Liver (tissue), 9 donors: ENCODE measurements around the gene IFNAR2. TPM values are rescaled to one million over a fixed set of nuclear protein-coding genes. Genes with fewer than 3 reads are reported as not detected.

Experiments used
- DNase-seq: peaks from one replicate; pipeline ENCODE4 v3.0.0-alpha.2; 2017; ENCODE audit warnings: low spot score
- H3K27ac ChIP-seq, 2 donors: one replicate each; pipeline ENCODE4 v1.7.0; 2013; ENCODE audit warnings: inconsistent platforms in 2 of 2, low read length in 2 of 2, control low read depth in 1 of 2, low read depth in 1 of 2, mild to moderate bottlenecking in 1 of 2
- H3K27me3 ChIP-seq, 4 donors: one replicate each; pipeline versions ENCODE4 v1.6.1 to v1.7.0; 2013; ENCODE audit warnings: low read length in 3 of 4, inconsistent platforms in 1 of 4, mild to moderate bottlenecking in 1 of 4, moderate library complexity in 1 of 4; ENCODE audit not compliant: control insufficient read depth in 4 of 4, insufficient read depth in 4 of 4
- H3K36me3 ChIP-seq, 4 donors: one replicate each; pipeline versions ENCODE4 v1.6.1 to v1.7.0; 2013; ENCODE audit warnings: low read length in 3 of 4, mild to moderate bottlenecking in 3 of 4, low read depth in 1 of 4, moderate library complexity in 1 of 4; ENCODE audit not compliant: control insufficient read depth in 4 of 4, insufficient read depth in 3 of 4
- H3K4me1 ChIP-seq, 4 donors: one replicate each; pipeline versions ENCODE4 v1.6.1 to v1.7.0; 2013; ENCODE audit warnings: low read length in 3 of 4, mild to moderate bottlenecking in 3 of 4, moderate library complexity in 1 of 4; ENCODE audit not compliant: control insufficient read depth in 4 of 4, insufficient read depth in 4 of 4
- H3K4me3 ChIP-seq, 3 donors: one replicate each; pipeline versions ENCODE4 v1.6.1 to v1.7.0; 2013; ENCODE audit warnings: low read length in 3 of 3, control low read depth in 1 of 3, low read depth in 1 of 3, mild to moderate bottlenecking in 1 of 3
- H3K9ac ChIP-seq, 2 donors: one replicate each; pipeline ENCODE4 v1.7.0; 2013; ENCODE audit warnings: low read length in 2 of 2, mild to moderate bottlenecking in 2 of 2, moderate library complexity in 2 of 2, control low read depth in 1 of 2, low read depth in 1 of 2
- H3K9me3 ChIP-seq, 4 donors: one replicate each; pipeline versions ENCODE4 v1.6.1 to v1.7.0; 2013; ENCODE audit warnings: low read length in 3 of 4; ENCODE audit not compliant: control insufficient read depth in 4 of 4
- ATF3 ChIP-seq: IDR thresholded peaks from 2 replicates; pipeline ENCODE4 v1.6.1; 2016; ENCODE audit warnings: antibody characterized with exemption
- FOXA1 ChIP-seq: IDR thresholded peaks from 2 replicates; pipeline ENCODE4 v1.6.1; 2016; ENCODE audit warnings: antibody characterized with exemption
- FOXA2 ChIP-seq: IDR thresholded peaks from 2 replicates; pipeline ENCODE4 v1.6.1; 2016; ENCODE audit warnings: antibody characterized with exemption
- GABPA ChIP-seq, 2 donors: IDR thresholded peaks in 1 of 2; conservative IDR thresholded peaks in 1 of 2; 2 replicates each; pipeline ENCODE4 v1.6.1; 2016; ENCODE audit warnings: antibody characterized with exemption in 2 of 2, mild to moderate bottlenecking in 1 of 2, moderate library complexity in 1 of 2
- HNF4A ChIP-seq, 2 donors: conservative IDR thresholded peaks; 2 replicates each; pipeline ENCODE4 v1.6.1; 2016; ENCODE audit warnings: antibody characterized with exemption in 2 of 2, mild to moderate bottlenecking in 2 of 2
- HNF4G ChIP-seq: IDR thresholded peaks from 2 replicates; pipeline ENCODE4 v1.6.1; 2016; ENCODE audit warnings: antibody characterized with exemption
- JUND ChIP-seq, 2 donors: IDR thresholded peaks; 2 replicates each; pipeline ENCODE4 v1.6.1; 2016; ENCODE audit warnings: antibody characterized with exemption in 2 of 2
- MAX ChIP-seq: IDR thresholded peaks from 2 replicates; pipeline ENCODE4 v1.6.1; 2016; ENCODE audit warnings: antibody characterized with exemption
- NR2F2 ChIP-seq: IDR thresholded peaks from 2 replicates; pipeline ENCODE4 v1.6.1; 2016; ENCODE audit warnings: antibody characterized with exemption
- RAD21 ChIP-seq, 2 donors: IDR thresholded peaks; 2 replicates each; pipeline ENCODE4 v1.6.1; 2016; ENCODE audit warnings: antibody characterized with exemption in 2 of 2, mild to moderate bottlenecking in 2 of 2
- REST ChIP-seq: IDR thresholded peaks from 2 replicates; pipeline ENCODE4 v1.6.1; 2016; ENCODE audit warnings: antibody characterized with exemption, mild to moderate bottlenecking
- RXRA ChIP-seq, 2 donors: IDR thresholded peaks; 2 replicates each; pipeline ENCODE4 v1.6.1; 2017 to 2018; ENCODE audit warnings: antibody characterized with exemption in 2 of 2, mild to moderate bottlenecking in 1 of 2
- SP1 ChIP-seq: IDR thresholded peaks from 2 replicates; pipeline ENCODE4 v1.6.1; 2018; ENCODE audit warnings: antibody characterized with exemption, mild to moderate bottlenecking
- YY1 ChIP-seq: IDR thresholded peaks from 2 replicates; pipeline ENCODE4 v1.6.1; 2016; ENCODE audit warnings: antibody characterized with exemption, mild to moderate bottlenecking
- ZBTB33 ChIP-seq: IDR thresholded peaks from 2 replicates; pipeline ENCODE4 v1.6.1; 2016; ENCODE audit warnings: antibody characterized with exemption
- WGBS: extraction: QIAGEN DNeasy Blood & Tissue Kit; methylation state at CpG from one replicate; pipeline ENCODE4 v1.1.7; 2013; 5-methylcytosine and 5-hydroxymethylcytosine counted together
- polyA plus RNA-seq, 2 donors: library from polyadenylated mRNA; stranded (reverse) in 1 of 2; unstranded in 1 of 2; fragments of 200-250 nt in 1 of 2; fragments of >200 nt in 1 of 2; fragmentation: Nextera tagmentation in 1 of 2; extraction: Ambion mirVana in 1 of 2; gene quantifications; one replicate each; pipeline versions ENCODE4 v1.2.1 to v1.2.3, GENCODE V29; 2013 to 2015
- total RNA-seq, 2 donors: library from RNA; depleted of rRNA; stranded (reverse); fragments of >200 nt; gene quantifications; one replicate each; pipeline ENCODE4 v1.2.3, GENCODE V29; 2014
- donor health status: healthy.
- donor health status: healthy.
- donor health status: healthy.
- donor health status: healthy.
- donor health status: healthy.

IFNAR2 gene
- total and polyA plus RNA-seq, 4 donors: 12.6 to 17.0 (median 14.6) TPM

- peak overlapping the region in 1 of 2 donors; percentile 55 for H3K9ac ChIP-seq
These were observed 26.4 kb upstream of the IFNAR2 start for GRCh38 chr21:33203371-33203724.

GRCh38 chr21:33205476-33205875 is 24.3 kb upstream of the IFNAR2 start:
- DNase-seq: peak; percentile 23
- no peaks in the 10 kb centered on the region for H3K27me3 ChIP-seq
- WGBS: 81% methylated on average over 5 of the region's 5 CpGs
- H3K27ac ChIP-seq: peak overlapping the region; percentile 15 to 29
- no peaks in the 10 kb centered on the region for H3K9me3 ChIP-seq
- peaks cover 11 to 45% (median 36%) of the 10 kb centered on the region in 4 donors for H3K4me1 ChIP-seq
- no peak overlapping the region for H3K9ac ChIP-seq
- no peaks in the 10 kb centered on the region for H3K36me3 ChIP-seq
- no peak overlapping the region for H3K4me3 ChIP-seq
- TF ChIP-seq YY1 (no peak), REST (no peak), NR2F2 (no peak), ATF3 (no peak), MAX (no peak), RXRA (IDR thresholded peaks at IDR 0.05) (no peak), SP1 (no peak), GABPA (IDR thresholded peaks at IDR 0.05 in 1 of 2, conservative IDR thresholded peaks at IDR 0.05 in 1 of 2) (no peak), RAD21 (IDR thresholded peaks at IDR 0.05) (no peak)

More at GRCh38 chr21:33203371-33203724, 26.4 kb upstream of the IFNAR2 start:
- WGBS: 27% methylated on average over 5 of the region's 5 CpGs
- Histone ChIP-seq H3K9me3 (no peaks in the 10 kb centered on the region), H3K27ac (peak overlapping the region; percentile 77 to 91), H3K4me3 (peak overlapping the region in 1 of 3 donors; percentile 5), H3K27me3 (no peaks in the 10 kb centered on the region), H3K4me1 (peaks cover 13 to 62% (median 50%) of the 10 kb centered on the region in 4 donors), H3K36me3 (no peaks in the 10 kb centered on the region)
- DNase-seq: peak; percentile 34
- no peak for TF ChIP-seq GABPA (IDR thresholded peaks at IDR 0.05 in 1 of 2, conservative IDR thresholded peaks at IDR 0.05 in 1 of 2)
- no peak for TF ChIP-seq REST
- TF ChIP-seq RAD21 (IDR thresholded peaks at IDR 0.05): peak in 1 of 2 donors; percentile 9
- TF ChIP-seq FOXA2: no peak
- TF ChIP-seq NR2F2: peak; percentile 34
- TF ChIP-seq ZBTB33: no peak
- no peak for TF ChIP-seq MAX
- no peak for TF ChIP-seq SP1
- TF ChIP-seq FOXA1: no peak
- no peak for TF ChIP-seq HNF4A (conservative IDR thresholded peaks at IDR 0.05)
- no peak for TF ChIP-seq HNF4G
- TF ChIP-seq RXRA (IDR thresholded peaks at IDR 0.05): no peak
- TF ChIP-seq ATF3: no peak
- no peak for TF ChIP-seq JUND (IDR thresholded peaks at IDR 0.05)
